ENCODE measurements around the gene PNN.
"Not testable (repeated sequence)": the region's sequence is repeated elsewhere in the genome, so short reads cannot be mapped to it uniquely, and the experiment has no call there.

The PNN gene

GRCh38 chr14:39174560-39175444 is at the start of gene PNN:
Gene PNN (plus strand): TSS chr14:39175254. CDS start chr14:39175280, 26 bp downstream.
- DNase-seq: peak; percentile 71 to 99 (median 97)

GRCh38 chr14:39137835-39138234 is 37.2 kb upstream of the PNN start:
- not testable (repeated sequence) for DNase-seq

GRCh38 chr14:39138440-39138839 is 36.6 kb upstream of the PNN start:
- DNase-seq: no peak

- no peak for DNase-seq
These were observed 34.9 kb upstream of the PNN start for GRCh38 chr14:39140170-39140569.

- not testable (repeated sequence) for DNase-seq
These were observed 33.4 kb upstream of the PNN start for GRCh38 chr14:39141623-39142022.

- not testable (repeated sequence) for DNase-seq
These were observed 31.8 kb upstream of the PNN start for GRCh38 chr14:39143226-39143625.

- DNase-seq: no peak
These were observed 29.6 kb upstream of the PNN start for GRCh38 chr14:39145266-39145966.

- DNase-seq: no peak
These were observed 20.4 kb upstream of the PNN start for GRCh38 chr14:39154594-39155189.

GRCh38 chr14:39157491-39157890 is 17.6 kb upstream of the PNN start:
- DNase-seq: no peak

GRCh38 chr14:39158222-39158858 is 16.7 kb upstream of the PNN start:
- DNase-seq: no peak

- no peak for DNase-seq
These were observed 14.6 kb upstream of the PNN start for GRCh38 chr14:39160494-39160893.

- not testable (repeated sequence) for DNase-seq
These were observed 7.2 kb upstream of the PNN start for GRCh38 chr14:39167797-39168320.

- DNase-seq: no peak
These were observed 6.5 kb upstream of the PNN start for GRCh38 chr14:39168591-39168990.

GRCh38 chr14:39169541-39169900 is 5.5 kb upstream of the PNN start:
- no peak for DNase-seq

GRCh38 chr14:39173198-39173597 is 1.9 kb upstream of the PNN start:
- no peak for DNase-seq

- DNase-seq: peak in 10 of 56 donors; percentile 32 to 64 (median 47)
These were observed 600 bp downstream of the PNN start for GRCh38 chr14:39175445-39176262.

- no peak for DNase-seq
These were observed 1.5 kb downstream of the PNN start for GRCh38 chr14:39176263-39177167.

- DNase-seq: no peak
These were observed 2.1 kb downstream of the PNN start for GRCh38 chr14:39177168-39177545.

GRCh38 chr14:39179042-39179441 is 4.0 kb downstream of the PNN start:
- DNase-seq: no peak

GRCh38 chr14:39180553-39180952 is 5.5 kb downstream of the PNN start:
- no peak for DNase-seq

All from amygdala (tissue), 56 donors.